T47D (cell line): ENCODE measurements around the gene ODF4.
"Not testable (repeated sequence)": the region's sequence is repeated elsewhere in the genome, so short reads cannot be mapped to it uniquely, and the experiment has no call there.

Source experiments
- DNase-seq, 2 experiments: peaks; one replicate each; pipeline versions ENCODE4 v3.0.0 to v3.0.0-alpha.2; 2011 to 2012; ENCODE audit warnings: low read depth in 1 of 2, low spot score in 1 of 2
- JUND ChIP-seq: IDR thresholded peaks from 2 replicates; pipeline ENCODE4 v1.6.1; 2012; ENCODE audit warnings: low read depth
- in situ Hi-C: cut with HindIII; loops from 2 replicates; pipeline ENCODE4 v1.10.0; 2016; ENCODE audit warnings: low sequenced_read_pairs, low pct_unique_long_range_greater_than_20kb

Gene ODF4

DNA sequence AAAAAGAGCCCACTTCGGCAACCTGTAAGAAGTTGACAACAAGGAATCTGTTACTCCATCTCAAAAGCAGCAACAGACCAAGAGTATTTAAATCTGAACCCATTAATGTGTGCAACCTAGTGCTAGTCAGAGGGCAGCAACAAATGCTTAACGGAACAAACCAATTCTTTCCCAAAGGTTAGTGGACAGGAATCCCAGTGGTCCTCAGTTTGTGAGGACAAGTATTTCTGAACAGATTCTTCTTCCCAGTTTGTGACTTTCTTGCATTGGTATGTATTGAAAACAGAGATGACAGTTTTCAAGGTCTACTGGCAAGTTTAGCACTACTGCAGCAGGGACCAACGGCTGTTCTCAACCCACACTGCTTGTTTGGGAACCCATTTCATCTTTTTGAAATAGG, 40.4 kb downstream of the ODF4 start:
- no peak for TF ChIP-seq JUND
- in situ Hi-C loops, result no loop called here
- no peak for DNase-seq

DNA sequence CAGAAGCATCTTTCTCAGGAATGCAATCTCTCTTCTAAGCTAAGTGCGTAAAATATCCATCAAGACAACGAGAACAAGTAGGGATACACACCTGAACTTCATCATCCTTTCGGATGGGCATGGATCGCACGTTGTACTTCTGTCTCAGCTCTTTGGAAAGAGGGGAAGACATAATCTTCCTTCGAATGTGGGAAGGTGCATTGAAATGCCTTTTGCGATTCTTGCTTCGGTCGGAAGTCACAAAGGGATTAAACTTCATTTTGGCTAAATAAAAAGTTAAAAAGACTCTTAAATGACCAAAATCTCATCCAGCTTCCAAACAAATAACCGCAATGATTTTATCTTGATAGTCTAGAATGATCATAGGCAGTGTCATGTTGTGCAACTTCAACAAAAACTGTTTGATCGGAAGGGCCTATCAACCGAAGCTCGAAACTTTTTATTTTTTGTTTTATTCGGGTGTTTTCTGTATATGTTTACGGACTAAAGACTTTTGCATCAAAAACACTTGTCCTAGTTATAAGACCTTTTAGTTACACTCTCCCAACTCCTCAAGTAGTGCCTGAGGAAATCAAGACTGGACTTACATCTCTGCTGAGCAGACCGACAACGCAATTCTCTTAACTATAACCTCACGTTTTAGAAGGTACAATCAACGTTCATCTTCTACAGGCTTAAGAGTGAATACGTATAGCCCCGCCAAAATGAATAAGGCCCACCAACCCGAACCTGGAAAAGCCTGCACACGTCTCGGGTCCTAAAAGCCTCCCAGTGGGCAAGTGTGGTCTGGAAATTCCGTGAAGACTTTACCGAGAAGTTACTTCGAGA, 42.6 kb downstream of the ODF4 start:
- DNase-seq, result no peak
- in situ Hi-C loops, result no loop called here
- TF ChIP-seq JUND, result no peak

DNA sequence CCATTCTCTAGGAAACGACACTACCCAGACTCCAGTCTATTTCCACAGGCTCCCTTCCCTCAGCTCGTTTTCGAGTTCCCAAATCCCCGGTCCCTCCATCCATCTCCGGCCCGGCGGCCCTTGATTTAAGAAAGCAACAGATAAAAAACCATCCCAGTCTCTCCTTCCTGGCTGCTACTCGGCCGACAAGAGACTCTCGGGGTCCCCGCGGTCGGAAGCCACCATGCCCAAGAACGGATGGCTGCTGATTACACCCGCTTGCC, 43.2 kb downstream of the ODF4 start:
- TF ChIP-seq JUND, result no peak
- in situ Hi-C loops, result no loop called here

DNA sequence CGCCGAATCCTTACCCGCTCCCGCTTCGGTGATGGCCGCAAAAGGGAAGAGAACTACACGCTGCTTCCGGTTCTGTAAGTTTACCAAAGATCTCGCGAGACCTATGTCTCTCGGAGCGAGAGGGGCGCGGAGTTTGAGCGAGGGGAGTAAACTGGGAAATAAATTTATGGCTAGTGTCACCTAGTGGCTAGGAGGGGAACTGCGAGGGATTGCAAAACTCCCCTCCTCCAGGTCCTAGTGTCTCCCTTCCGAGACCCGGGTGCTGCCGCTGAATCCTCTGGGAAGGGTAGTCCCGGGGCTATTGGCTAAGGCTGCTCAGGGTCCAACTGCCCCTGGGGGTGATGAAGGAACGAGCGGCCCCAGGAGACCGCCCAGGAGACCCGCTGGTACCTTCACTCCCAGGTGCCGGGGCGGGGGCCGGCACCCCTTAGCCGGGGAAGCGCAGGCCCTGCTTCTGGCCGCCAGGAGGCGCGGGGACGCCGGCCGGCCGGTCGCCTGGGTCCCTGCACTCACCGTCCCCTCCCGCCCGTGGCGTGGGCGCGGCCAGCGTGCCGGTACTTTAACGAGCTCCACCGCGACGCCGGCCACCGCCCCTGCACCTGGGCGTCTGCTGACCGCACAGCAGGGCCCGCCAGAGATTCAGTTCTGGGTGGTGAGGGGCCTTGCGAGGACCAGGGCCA, 43.6 kb downstream of the ODF4 start, which contains the start of gene RPL26:
Gene RPL26, minus strand, starts transcription at position 51 of the 680 bp plus-strand sequence. CDS start 883 bp downstream, outside the sequence.
- peak; percentile 65 to 98 for DNase-seq
- in situ Hi-C loops, result no loop called here
- no peak for TF ChIP-seq JUND

More for the DNA sequence above, 43.2 kb downstream of the ODF4 start:
- no peak for DNase-seq

DNA sequence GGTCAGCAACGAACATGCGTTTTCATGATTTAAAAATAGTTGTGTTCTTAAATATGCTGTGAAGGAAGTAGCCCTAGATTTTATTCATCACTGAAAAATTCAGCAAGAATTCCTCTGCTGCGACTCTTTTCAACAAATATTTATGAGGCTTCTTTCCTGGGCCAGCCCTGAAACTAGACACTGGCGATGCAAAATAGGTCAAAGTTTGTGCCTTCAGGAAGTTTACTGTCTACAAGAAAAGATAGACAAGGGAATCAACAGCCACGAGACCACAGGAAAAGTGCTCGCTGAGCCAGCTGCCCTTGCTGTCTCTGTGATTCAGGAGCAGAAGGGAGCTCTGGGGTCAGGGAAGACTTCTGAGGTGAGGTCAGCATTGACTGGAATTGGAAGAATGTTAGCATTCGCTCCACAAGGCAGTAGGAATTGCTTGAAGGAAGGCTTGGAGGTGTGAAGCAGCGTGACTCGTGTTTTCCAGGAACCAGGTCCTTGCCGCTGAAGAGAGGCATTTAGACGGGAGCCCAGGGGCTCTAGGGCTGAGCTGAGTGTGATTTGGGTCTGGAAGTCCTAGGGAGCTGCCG, 45.2 kb downstream of the ODF4 start:
- in situ Hi-C loops, result no loop called here
- TF ChIP-seq JUND, result no peak
- peak in 1 of 2 experiments; percentile 57 for DNase-seq

DNA sequence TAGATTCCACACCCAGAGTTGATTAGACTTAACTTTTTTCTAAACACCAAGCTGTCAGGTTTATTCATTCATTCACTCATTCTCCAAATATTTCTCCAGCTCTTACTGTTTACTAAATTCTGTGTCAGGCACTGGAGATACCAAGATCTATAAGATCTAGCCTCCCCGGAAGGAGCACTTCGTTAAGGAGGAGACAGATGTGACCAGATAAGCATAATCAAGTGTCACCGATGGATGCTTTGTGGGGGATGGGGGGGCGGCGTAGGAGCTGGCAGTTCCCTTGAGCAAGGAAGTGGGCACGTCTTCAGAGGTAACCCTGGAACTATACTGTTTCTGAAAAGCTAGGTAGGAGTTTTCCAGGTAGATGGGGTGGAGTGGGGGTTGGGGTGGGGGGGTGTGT, 47.2 kb downstream of the ODF4 start:
- TF ChIP-seq JUND, result no peak
- DNase-seq, result no peak
- in situ Hi-C loops, result no loop called here

DNA sequence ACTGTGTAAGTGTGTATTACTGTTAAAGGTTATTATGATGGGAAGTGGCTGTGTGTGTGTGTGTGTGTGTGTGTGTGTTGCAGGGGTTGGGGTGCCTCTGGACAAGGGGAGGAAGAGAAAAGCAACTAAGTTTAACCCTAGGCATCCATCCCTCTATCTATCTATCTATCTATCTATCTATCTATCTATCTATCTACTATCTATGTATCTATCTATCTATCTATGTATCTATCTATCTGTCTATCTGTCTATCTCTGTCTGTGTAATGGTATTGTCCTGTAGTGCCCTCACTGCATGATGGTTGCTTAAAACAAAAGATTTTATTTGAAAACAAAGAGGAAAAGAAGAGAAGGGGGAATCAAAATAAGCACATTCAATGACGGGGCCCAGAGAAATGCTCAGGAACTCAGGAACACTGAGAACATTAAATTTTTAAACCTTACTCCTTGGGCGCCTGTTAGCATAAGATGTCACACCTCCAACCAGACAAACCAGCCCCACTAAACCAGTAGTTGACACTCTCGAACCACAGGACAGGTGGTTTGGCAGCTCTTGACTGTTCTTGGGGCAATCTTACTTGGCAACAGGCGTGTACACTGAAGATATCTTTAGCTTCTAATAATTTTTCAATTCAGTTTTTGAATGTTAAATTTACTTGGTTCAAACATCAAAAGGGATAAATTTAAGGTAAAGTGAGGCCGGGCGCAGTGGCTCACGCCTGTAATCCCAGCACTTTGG, 48.4 kb downstream of the ODF4 start:
- TF ChIP-seq JUND, result no peak
- in situ Hi-C loops, result no loop called here
- peak in 1 of 2 experiments; percentile 82 for DNase-seq

DNA sequence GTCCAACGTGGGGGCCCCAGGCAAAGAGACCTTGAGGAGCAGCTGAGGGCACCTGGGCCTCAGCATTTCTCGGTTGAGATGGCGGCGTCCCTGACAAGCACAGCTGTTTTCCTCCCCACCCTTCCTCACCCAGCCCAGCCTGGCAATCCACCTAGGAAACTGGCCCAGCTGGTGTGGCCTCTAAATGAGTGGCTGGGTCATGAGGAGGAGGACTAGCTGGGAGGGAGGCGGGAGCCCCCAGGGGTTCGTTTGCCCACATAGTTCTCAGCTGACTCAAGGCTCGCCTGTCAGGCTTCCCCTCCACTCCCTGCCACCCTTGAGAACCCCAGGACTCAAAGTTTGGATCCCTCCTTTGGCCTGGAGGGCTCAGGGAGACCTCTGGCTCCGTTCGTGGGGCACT, 52.1 kb downstream of the ODF4 start:
- in situ Hi-C loops, result no loop called here
- DNase-seq, result peak in 1 of 2 experiments; percentile 79
- no peak for TF ChIP-seq JUND

DNA sequence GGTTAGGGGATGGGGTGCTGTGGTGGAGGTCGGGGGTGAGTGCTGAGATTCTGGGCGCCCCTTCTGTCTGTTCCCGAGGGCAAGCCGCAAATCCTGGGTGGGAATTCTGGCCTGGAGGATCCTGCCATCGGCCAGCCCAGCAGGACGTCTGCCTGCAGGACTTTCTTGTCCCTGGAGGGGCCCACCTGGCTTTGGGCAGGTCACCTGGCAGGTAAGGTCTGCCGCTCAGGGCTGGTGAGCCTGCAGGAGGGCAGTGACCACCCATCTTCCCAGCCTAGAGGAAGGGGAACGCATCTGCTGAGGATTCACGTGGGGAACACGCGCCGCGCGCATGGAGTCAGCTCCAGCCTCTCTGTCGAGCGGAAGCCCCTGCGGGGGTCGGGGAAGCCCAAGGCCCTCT, 52.6 kb downstream of the ODF4 start:
- no peak for DNase-seq
- TF ChIP-seq JUND, result no peak
- in situ Hi-C loops, result no loop called here

DNA sequence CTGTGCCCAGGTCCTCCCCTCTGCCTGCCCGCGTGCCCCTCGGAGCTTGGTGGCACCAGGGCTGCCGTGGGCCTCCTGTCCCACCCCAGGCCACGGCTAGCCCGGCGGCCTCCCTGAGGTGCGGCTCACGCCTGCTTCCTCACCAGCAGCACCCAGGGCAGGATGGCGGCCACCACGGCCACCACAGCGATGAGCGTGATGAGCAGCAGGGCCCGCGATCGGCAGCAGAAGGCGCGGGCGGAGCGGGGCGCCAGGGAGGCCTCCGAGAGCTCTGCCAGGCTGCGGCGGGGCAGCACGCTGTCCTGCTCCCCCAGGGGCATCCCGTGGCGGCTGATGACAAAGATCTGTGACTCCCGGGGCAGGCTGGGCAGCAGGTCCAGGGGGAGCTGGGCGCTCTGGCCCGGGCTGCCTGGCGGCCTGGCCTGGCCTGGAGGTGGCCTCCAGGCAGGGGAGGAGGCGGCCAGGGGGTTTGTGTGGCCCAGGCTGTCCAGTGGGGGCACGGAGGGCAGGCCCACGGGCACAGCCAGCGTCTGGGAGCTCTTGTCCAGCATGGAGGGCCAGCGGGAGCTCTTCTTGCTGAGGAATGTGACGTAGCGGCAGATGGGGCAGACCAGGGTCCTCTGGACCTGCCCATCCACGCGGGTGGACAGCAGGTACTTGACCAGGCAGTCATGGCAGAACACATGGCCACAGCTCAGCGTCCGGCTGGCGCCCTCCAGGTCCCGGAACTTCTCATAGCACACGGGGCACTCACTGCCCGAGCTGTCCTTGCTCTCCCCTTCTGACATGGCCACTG, 53.2 kb downstream of the ODF4 start:
- no peak for TF ChIP-seq JUND
- in situ Hi-C loops, result no loop called here
- DNase-seq, result no peak

DNA sequence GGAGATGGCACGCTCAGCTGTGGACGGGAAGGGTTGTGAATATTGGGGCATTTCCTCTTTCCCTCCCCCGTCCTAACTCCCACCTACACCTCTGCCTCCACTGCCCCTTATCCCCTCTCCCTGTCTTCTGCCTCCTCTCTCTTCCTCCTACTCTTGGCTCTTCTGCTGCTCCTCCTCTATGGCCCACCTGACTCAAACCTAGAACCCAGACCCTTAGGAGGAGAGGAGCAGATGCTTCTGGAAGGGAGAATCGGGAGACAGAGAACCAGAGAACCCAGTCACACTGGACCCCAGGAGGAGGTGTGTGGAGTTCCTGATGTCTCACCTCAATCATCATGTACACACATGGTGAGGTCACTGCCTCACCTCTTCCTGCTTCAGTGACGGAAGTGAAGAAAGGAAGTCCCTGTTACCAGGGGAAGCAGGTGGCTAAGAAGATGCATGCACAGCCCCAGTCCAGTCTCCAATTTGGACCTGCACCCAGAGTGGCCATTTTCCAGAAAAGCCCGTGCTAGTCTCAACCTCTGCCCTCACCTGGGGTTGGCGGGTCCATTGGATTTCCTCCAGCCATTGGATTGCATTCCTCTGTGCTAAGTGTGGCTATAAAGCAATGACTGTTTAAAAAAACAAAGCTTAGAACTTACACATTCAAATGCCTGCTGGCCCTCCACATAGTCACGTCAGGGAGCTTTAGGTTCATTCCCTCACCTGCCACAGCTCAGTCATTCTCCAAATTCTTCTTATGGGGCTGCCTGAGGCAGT, 54.0 kb downstream of the ODF4 start:
- in situ Hi-C loops, result no loop called here
- peak in 1 of 2 experiments; percentile 45 for DNase-seq
- TF ChIP-seq JUND, result no peak

DNA sequence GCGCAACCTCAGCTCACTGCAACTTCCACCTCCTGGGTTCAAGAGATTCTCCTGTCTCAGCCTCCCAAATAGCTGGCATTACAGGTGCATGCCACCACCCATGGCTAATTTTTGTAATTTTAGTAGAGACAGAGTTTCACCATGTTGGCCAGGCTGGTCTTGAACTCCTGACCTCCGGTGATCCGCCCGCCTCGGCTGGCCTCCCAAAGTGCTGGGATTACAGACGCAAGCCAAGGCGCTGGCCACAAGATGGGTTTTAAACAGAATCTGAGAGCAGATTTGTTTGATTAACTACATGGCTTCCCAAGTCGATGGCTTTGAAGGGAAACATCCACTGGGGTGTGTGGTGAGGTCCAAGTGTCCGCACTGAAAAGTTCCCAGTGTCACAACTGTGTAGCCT, 54.9 kb downstream of the ODF4 start:
- in situ Hi-C loops, DNase-seq: not testable (repeated sequence)
